Renal cortex interstitium (tissue), 11 donors: ENCODE results near the gene PPP6R1. TPM values are rescaled to one million over a fixed set of nuclear protein-coding genes. Genes with fewer than 3 reads are reported as not detected.

Experiments used
- DNase-seq, 11 donors: peaks; one replicate each; pipeline ENCODE4 v3.0.0-alpha.2; 2013; ENCODE audit warnings: low read depth in 9 of 11, low spot score in 4 of 11; ENCODE audit errors: extremely low read depth in 1 of 11
- polyA plus RNA-seq, 3 donors: library from polyadenylated mRNA; unstranded; fragments of 120-200 nt; gene quantifications; one replicate each; pipeline ENCODE4 v1.2.1, GENCODE V29; 2013; ENCODE audit not compliant: insufficient read length in 3 of 3

The PPP6R1 gene
- polyA plus RNA-seq, 3 donors = 39.3 to 52.1 (median 48.9) TPM

- no peak for DNase-seq
Measured at GRCh38 chr19:55266404-55266803, 7.6 kb upstream of the PPP6R1 start.

GRCh38 chr19:55265723-55266386, 7.0 kb upstream of the PPP6R1 start:
- no peak for DNase-seq

- DNase-seq = no peak
Measured at GRCh38 chr19:55265173-55265572, 6.4 kb upstream of the PPP6R1 start.

- no peak for DNase-seq
Measured at GRCh38 chr19:55264531-55264930, 5.7 kb upstream of the PPP6R1 start.

GRCh38 chr19:55262359-55262758, 3.5 kb upstream of the PPP6R1 start:
- DNase-seq = no peak

GRCh38 chr19:55261671-55262126, 2.9 kb upstream of the PPP6R1 start:
- DNase-seq = no peak

- DNase-seq = no peak
Measured at GRCh38 chr19:55259540-55260210, 858 bp upstream of the PPP6R1 start.

- DNase-seq = peak in 1 of 11 donors; percentile 14
Measured at GRCh38 chr19:55258476-55258827, 365 bp downstream of the PPP6R1 start.

GRCh38 chr19:55257461-55258420, 1.1 kb downstream of the PPP6R1 start:
- DNase-seq = no peak

- DNase-seq = no peak
Measured at GRCh38 chr19:55256562-55257460, 2.0 kb downstream of the PPP6R1 start.

GRCh38 chr19:55255618-55256423, 3.0 kb downstream of the PPP6R1 start:
- DNase-seq = no peak

- DNase-seq = no peak
Measured at GRCh38 chr19:55254625-55254977, 4.2 kb downstream of the PPP6R1 start.

- DNase-seq = no peak
Measured at GRCh38 chr19:55253842-55254624, 4.8 kb downstream of the PPP6R1 start.

GRCh38 chr19:55252760-55253663, 5.8 kb downstream of the PPP6R1 start:
- DNase-seq = no peak

GRCh38 chr19:55251341-55252081, 7.3 kb downstream of the PPP6R1 start:
- DNase-seq = no peak
